ENCODE measurements around the gene GFOD1.
"Not testable (repeated sequence)": the region's sequence is repeated elsewhere in the genome, so short reads cannot be mapped to it uniquely, and the experiment has no call there.

Gene GFOD1

GRCh38 chr6:13397359-13398068, 89.9 kb downstream of the GFOD1 start:
- TF ChIP-seq CTCF (conservative IDR thresholded peaks at IDR 0.05; ENCODE audit: low read depth, low read length), result peak; percentile 43
- H3K4me3 ChIP-seq (ENCODE audit: low read depth, low read length), result no peak overlapping the region
- DNase-seq (ENCODE audit: low read depth), result no peak

- no peak for TF ChIP-seq CTCF (conservative IDR thresholded peaks at IDR 0.05; ENCODE audit: low read depth, low read length)
- no peak for DNase-seq (ENCODE audit: low read depth)
- H3K4me3 ChIP-seq (ENCODE audit: low read depth, low read length), result no peak overlapping the region
These were observed 91.1 kb downstream of the GFOD1 start for GRCh38 chr6:13396241-13396792.

DNA sequence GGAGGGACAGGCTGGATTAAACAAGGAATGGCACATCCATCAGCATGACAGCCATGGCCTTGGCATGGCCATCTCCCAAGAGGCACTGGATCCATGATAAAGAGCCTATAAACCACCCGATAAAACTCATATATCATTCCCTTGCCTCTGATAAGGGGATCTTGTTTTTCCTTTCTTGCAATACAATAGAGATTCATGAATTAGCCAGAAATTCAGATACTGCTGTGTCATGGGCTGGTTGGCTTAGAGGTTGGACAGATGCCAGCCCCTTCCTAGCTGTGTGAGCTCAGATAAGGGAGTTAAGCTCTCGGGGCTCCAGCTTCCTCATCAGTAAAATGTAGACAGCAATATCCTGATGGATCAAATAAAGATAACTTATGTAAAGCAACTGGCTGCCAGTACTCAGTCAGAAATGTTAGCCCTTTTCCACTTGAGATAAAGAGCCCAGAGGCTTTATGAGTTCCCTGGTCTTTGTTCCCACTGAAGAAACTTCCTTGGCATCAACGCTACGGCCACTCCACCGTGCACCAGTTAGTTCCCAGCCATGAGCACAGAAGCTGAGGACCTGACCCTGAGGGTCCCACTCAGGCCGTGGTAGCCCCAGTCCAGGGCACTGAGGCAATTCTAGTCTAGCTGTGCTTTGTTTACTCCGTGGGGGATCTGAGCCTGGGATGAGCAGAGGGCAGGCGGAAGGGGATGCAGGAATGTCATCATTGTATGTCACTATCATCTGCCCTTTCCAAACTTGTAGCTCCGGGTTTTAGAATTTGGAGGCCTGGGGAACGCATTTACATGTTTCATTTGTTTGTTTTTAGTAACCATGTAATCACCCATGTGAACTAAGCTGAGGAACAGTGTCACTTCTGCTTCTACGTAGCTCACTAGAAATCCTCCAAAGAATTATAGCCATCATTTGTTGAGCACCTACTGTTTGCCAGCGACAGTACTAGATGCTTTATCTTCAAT, 91.8 kb downstream of the GFOD1 start:
- TF ChIP-seq CTCF (conservative IDR thresholded peaks at IDR 0.05; ENCODE audit: low read depth, low read length), result no peak
- DNase-seq (ENCODE audit: low read depth), result peak; percentile 90
- H3K4me3 ChIP-seq (ENCODE audit: low read depth, low read length), result no peak overlapping the region

- TF ChIP-seq CTCF (conservative IDR thresholded peaks at IDR 0.05; ENCODE audit: low read depth, low read length), result no peak
- no peak overlapping the region for H3K4me3 ChIP-seq (ENCODE audit: low read depth, low read length)
- no peak for DNase-seq (ENCODE audit: low read depth)
These were observed 94.9 kb downstream of the GFOD1 start for GRCh38 chr6:13392462-13392861.

GRCh38 chr6:13391537-13391936, 95.9 kb downstream of the GFOD1 start:
- no peak for DNase-seq (ENCODE audit: low read depth)
- no peak overlapping the region for H3K4me3 ChIP-seq (ENCODE audit: low read depth, low read length)
- no peak for TF ChIP-seq CTCF (conservative IDR thresholded peaks at IDR 0.05; ENCODE audit: low read depth, low read length)

DNA sequence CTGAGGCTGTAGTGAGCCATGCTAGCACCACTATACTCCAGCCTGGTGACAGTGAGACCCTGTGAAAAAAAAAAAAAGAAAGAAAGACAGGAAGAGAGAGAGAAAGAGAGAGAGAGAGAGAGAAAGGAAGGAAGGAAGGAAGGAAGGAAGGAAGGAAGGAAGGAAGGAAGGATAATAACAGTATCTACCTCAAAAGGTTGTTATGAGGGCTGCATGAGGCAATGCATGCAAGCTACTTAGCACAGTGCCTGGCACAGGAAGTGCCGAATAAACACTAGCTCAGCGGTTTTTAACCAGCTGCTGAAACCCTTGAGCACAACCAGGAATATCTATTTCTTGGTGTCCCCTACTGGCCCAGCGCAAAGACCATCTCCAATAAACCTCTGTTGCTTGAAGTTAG, 96.7 kb downstream of the GFOD1 start:
- H3K4me3 ChIP-seq (ENCODE audit: low read depth, low read length), result no peak overlapping the region
- no peak for DNase-seq (ENCODE audit: low read depth)
- no peak for TF ChIP-seq CTCF (conservative IDR thresholded peaks at IDR 0.05; ENCODE audit: low read depth, low read length)

- not testable (repeated sequence) for H3K4me3 ChIP-seq (ENCODE audit: low read depth, low read length); DNase-seq (ENCODE audit: low read depth)
These were observed 98.2 kb downstream of the GFOD1 start for GRCh38 chr6:13389237-13389636.

GRCh38 chr6:13388769-13389168, 98.6 kb downstream of the GFOD1 start:
- DNase-seq (ENCODE audit: low read depth); H3K4me3 ChIP-seq (ENCODE audit: low read depth, low read length): not testable (repeated sequence)

Measured in choroid plexus epithelial cell (primary cell).